NCI-H1048 (cell line): Measurements from ENCODE around the gene VCAN.

ENCODE experiments used
- DNase-seq: peaks from one replicate; lab custom pipeline; 2025; lab: John Stamatoyannopoulos, UW

Gene VCAN

GRCh38 chr5:83467371-83468035, 4.0 kb upstream of the VCAN start:
- DNase-seq: no peak

GRCh38 chr5:83469075-83469474, 2.5 kb upstream of the VCAN start:
- no peak for DNase-seq

GRCh38 chr5:83470526-83471404, 779 bp upstream of the VCAN start:
- DNase-seq: no peak

GRCh38 chr5:83472213-83472507, 616 bp downstream of the VCAN start:
- DNase-seq: no peak

GRCh38 chr5:83472508-83473345, 1.2 kb downstream of the VCAN start:
- no peak for DNase-seq

DNA sequence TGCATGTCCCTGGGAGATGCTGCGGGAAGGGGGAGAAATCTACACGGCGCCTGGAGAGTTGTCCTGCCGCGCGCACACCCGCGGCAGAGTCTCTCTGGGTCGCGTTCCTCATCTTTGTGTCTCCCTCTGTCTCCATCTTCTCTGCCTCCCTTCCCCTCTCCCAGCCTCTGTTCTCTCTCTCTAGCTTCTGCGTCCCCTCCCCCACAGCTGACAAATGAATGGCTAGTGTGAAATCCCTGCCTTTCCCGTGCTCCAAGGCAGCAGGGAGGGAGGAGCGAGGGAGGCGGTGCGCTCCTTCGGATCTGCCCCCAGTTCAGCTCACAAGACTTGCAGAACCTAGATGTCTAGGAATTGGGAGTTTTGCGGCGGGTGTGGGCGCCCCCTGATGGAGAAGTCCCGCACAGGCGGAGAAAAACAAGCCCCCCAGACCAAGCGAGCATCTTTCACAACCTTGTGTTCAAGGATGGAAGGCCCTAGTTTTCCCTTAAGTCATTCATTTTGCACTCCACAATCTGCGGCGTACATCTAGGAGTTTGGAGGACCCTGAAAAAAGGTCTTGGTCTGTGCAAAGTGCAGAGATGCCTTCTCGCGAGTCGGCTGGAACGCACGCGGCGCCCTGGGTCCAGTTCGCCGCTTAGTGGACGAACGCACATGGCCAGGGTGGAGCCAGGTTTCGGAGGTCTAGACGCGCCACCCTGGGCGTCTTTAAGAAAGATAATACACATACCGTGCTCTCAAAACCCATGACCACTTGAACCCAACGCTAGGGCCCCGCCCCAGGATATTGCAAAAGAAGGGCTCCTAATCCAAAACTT, 2.0 kb downstream of the VCAN start:
- DNase-seq: peak; percentile 82

GRCh38 chr5:83474161-83474796, 2.7 kb downstream of the VCAN start:
- DNase-seq: peak; percentile 73

GRCh38 chr5:83474991-83475390, 3.4 kb downstream of the VCAN start:
- DNase-seq: no peak

GRCh38 chr5:83475391-83475863, 3.9 kb downstream of the VCAN start:
- DNase-seq: no peak

DNA sequence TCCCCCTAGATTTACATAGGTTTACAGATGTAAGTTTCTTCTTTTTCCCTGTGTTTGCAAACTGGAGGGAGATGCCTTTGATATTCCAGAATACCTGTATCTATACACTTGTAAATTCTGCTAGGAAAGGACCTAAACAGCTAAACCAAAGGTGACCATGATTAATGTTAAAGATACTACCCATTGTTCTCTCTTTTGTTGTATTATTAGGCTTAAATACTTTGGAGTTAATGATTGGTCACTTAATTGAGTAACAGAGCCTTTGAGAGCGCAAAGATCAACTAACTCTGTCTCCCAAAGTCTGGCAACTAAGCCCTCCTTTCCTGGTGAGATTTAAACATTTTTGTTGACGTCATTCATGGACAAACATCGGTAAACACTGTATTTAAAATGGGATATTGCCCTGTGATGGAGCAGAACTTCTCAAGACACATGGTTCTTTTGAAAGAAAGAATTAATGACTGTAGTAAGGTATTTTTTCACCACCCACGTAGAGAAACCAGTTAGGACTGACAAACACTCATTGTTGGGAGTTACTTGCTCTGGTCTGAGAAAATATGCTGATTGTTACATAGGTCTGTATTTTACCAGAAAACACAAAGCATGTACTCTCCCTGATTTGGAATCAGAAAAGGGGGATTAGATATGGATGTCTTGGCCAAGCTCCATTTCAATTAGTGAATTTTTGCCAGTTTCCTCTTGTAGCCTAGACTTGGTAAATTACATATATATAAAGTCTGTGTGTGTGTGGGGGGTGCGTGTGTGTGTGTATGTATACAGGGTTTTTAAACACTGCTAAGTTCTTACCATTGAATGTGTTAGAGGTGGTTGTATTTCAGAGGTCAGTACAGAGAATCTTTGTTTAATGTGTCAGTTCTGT, 4.6 kb downstream of the VCAN start:
- no peak for DNase-seq

- DNase-seq: no peak
These were observed 11.4 kb downstream of the VCAN start for GRCh38 chr5:83482961-83483360.

DNA sequence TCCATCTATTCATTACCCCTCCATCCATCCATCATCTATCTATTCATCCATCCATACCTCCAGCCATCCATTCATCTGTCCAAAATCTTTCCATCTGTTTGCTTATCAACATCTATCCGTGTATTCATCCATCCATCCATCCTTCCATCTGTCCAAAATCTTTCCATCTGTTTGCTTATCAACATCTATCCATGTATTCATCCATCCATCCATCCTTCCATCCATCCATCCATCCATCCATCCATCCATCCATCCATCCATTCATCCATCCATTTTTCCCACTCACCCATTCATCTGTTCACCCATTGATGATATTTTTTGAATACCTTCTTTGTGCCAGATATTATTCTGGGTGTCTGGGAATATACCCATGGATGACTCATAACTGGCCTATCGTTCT, 12.8 kb downstream of the VCAN start:
- no peak for DNase-seq

- DNase-seq: no peak
These were observed 14.3 kb downstream of the VCAN start for GRCh38 chr5:83485842-83486241.

DNA sequence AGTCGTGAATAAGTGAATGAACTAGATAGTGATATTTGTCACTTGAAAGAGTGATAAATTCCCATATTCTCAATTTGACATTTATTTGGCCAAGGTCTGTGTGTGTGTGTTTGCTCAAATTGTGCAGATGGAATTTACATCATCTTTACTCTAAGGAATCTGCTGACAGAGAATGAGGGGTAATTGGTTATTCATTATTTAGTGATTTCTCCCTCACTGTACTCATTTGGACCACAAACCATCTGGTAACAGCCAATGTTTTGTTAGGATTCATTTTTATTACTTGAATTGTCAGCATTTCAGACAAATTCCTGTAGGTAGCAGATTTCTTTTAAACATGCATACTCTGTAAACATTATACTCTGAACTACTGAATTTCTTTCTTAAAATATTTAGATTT, 15.6 kb downstream of the VCAN start:
- DNase-seq: no peak

GRCh38 chr5:83488271-83488670, 16.7 kb downstream of the VCAN start:
- no peak for DNase-seq

- DNase-seq: no peak
These were observed 17.3 kb downstream of the VCAN start for GRCh38 chr5:83488821-83489220.

DNA sequence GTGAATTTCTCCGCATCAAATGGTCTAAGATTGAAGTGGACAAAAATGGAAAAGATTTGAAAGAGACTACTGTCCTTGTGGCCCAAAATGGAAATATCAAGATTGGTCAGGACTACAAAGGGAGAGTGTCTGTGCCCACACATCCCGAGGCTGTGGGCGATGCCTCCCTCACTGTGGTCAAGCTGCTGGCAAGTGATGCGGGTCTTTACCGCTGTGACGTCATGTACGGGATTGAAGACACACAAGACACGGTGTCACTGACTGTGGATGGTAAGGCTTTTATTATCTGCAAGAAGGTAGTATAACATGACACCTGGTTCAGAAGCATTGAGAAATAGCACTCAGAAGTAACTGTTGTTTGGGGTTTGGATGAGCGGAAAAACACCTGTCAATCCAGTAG, 18.7 kb downstream of the VCAN start:
- no peak for DNase-seq

DNA sequence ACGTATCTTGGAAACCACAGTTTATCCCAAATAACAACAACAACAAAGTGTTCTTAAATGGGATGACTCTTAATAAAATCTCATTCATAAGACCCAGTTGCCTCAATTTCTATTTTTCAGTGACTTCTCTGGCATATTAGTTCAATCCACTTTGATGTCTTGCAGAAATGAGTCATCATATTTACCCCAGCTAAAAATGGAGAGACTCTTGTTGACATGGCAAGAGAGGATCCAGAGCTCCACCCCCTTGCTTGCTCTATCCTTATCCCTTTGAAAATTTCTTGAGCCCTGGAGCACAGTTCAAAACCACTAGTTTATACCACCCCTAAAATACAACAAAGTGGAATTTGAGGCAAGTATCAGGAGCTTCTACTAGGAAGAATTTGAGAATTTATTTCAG, 20.8 kb downstream of the VCAN start:
- DNase-seq: no peak

DNA sequence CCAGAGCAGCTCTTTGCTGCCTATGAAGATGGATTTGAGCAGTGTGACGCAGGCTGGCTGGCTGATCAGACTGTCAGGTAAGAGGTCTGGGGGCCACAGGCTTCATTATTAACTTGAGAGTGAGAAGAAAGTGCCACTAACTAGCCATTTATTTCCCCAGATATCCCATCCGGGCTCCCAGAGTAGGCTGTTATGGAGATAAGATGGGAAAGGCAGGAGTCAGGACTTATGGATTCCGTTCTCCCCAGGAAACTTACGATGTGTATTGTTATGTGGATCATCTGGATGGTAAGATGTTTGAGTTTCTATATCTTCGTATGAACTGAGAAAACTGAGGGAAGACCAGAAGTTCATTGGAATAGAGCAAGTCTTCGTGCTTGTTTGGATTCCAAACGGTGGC, 22.1 kb downstream of the VCAN start:
- DNase-seq: no peak

DNA sequence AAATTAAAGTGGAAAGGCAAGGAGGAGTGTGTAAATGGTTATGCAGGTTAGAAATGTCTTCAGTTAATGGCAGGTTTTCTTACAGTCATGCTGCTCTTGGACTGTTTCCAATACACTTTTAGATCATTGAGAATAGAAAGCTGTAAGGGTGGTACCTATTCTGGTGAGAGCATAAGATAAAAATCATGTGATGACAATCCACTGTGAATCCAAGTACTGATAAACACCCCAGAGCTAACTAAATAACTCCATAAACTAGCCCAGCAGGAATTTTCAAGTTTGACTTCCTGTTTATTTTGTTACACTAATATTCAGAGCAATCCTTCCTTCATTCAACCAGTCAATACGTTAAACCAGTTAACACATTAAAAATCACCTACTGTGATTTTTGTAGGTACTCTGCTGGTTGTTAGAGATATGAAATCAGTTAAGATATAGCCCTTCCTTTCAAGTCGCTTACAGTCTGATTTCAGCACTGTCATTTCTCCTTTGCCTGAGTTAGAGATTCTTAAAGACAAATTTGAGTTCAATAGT, 22.6 kb downstream of the VCAN start:
- DNase-seq: no peak
